HL-60 (cell line): ENCODE results near the gene ANAPC10.
"Not testable (repeated sequence)": the region's sequence is repeated elsewhere in the genome, so short reads cannot be mapped to it uniquely, and the experiment has no call there.

ENCODE experiments used
- DNase-seq, 2 experiments: peaks; one replicate each; pipeline ENCODE4 v3.0.0-alpha.2; 2010 to 2020; ENCODE audit warnings: low read depth in 1 of 2, low spot score in 1 of 2
- H3K27ac ChIP-seq: fragments of 250-450 bp; sonication (Bioruptor Pico); replicated peaks from 2 replicates; pipeline ENCODE4 v1.5.1; 2020; ENCODE audit warnings: mild to moderate bottlenecking, moderate library complexity
- H3K27me3 ChIP-seq: fragments of 250-450 bp; sonication (Bioruptor Pico); 2 replicates; pipeline ENCODE4 v1.5.1; 2021; ENCODE audit warnings: mild to moderate bottlenecking, moderate library complexity; ENCODE audit not compliant: insufficient read depth, poor library complexity, severe bottlenecking
- H3K4me3 ChIP-seq: replicated peaks from 2 replicates; pipeline ENCODE4 v1.5.1; 2011; ENCODE audit warnings: mild to moderate bottlenecking, control low read depth, low read length; ENCODE audit not compliant: insufficient read depth
- GABPA ChIP-seq: IDR thresholded peaks from 2 replicates; pipeline ENCODE4 v1.6.1; 2012; ENCODE audit warnings: low read depth
- POLR2AphosphoS5 ChIP-seq: IDR thresholded peaks from 2 replicates; pipeline ENCODE4 v1.6.1; 2012; ENCODE audit warnings: low read depth
- REST ChIP-seq: IDR thresholded peaks from 2 replicates; pipeline ENCODE4 v1.6.1; 2012; ENCODE audit warnings: low read depth; ENCODE audit not compliant: insufficient replicate concordance
- SPI1 ChIP-seq: IDR thresholded peaks from 2 replicates; pipeline ENCODE4 v1.6.1; 2012; ENCODE audit warnings: low read depth, mild to moderate bottlenecking, borderline replicate concordance
- long read RNA-seq: library from polyadenylated mRNA; unstranded; transcript quantifications from one replicate; pipeline ENCODE4 v2.0.0, GENCODE V29; 2020
- TF ChIP-seq, protein P1 (sequence below): IDR thresholded peaks from one replicate; pipeline ENCODE4 v1.5.1; 2011; ENCODE audit warnings: low read length, control low read depth, inconsistent platforms; ENCODE audit not compliant: insufficient read depth

Gene ANAPC10
- long read RNA-seq, transcript ANAPC10-201 (5 exons, 868 nt), result minor isoform, 14 of 83 reads
- long read RNA-seq, transcript ANAPC10-209 (5 exons, 1,025 nt), result major isoform, 23 of 83 reads
- long read RNA-seq, partial matches to known transcripts, result 6 of 83 reads
- long read RNA-seq, other reads (novel, unspliced or antisense), result 38 of 83 reads

GRCh38 chr4:145097821-145098674 is at the start of gene ANAPC10, which contains the start of gene ABCE1:
ANAPC10 (minus strand) TSS chr4:145098196; CDS start chr4:145096099, 2,097 bp downstream.
ABCE1 (plus strand) TSS chr4:145098311; CDS start chr4:145104413, 6,102 bp downstream.
- TF ChIP-seq SPI1, result peak; percentile 16; the same call in 1 of the 2 replicates
- TF ChIP-seq POLR2AphosphoS5, result peak; percentile 88
- TF ChIP-seq, protein P1, sequence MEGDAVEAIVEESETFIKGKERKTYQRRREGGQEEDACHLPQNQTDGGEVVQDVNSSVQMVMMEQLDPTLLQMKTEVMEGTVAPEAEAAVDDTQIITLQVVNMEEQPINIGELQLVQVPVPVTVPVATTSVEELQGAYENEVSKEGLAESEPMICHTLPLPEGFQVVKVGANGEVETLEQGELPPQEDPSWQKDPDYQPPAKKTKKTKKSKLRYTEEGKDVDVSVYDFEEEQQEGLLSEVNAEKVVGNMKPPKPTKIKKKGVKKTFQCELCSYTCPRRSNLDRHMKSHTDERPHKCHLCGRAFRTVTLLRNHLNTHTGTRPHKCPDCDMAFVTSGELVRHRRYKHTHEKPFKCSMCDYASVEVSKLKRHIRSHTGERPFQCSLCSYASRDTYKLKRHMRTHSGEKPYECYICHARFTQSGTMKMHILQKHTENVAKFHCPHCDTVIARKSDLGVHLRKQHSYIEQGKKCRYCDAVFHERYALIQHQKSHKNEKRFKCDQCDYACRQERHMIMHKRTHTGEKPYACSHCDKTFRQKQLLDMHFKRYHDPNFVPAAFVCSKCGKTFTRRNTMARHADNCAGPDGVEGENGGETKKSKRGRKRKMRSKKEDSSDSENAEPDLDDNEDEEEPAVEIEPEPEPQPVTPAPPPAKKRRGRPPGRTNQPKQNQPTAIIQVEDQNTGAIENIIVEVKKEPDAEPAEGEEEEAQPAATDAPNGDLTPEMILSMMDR, result no peak
- H3K27me3 ChIP-seq, result no peaks in the 10 kb centered on the region
- H3K27ac ChIP-seq, result peak within 1 kb of the TSS; percentile 91
- DNase-seq, result peak; percentile 97
- peak within 1 kb of the TSS; percentile 92 for H3K4me3 ChIP-seq

DNA sequence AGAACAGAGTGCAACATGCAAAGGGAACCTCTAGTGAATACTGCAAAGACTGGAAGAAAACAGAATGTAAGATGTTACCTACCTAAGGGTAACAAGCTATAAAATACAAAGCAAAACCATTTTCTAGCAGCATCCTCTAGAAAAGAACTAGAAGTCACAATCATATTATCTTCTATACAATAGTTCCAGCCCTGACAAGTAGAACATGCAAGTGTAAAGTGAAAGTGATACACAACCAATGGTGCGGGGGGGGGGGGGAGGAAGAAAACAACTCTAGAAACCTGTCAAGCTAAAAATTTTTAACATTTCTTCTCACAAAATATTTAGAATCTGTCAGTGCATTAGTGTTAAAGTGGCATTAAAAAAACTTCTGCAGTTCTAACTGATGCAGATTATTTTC is 38.2 kb upstream of the ANAPC10 start:
- DNase-seq, H3K4me3 ChIP-seq, H3K27ac ChIP-seq, H3K27me3 ChIP-seq: not testable (repeated sequence)

- no peak for TF ChIP-seq SPI1
- TF ChIP-seq REST, result no peak
- TF ChIP-seq, protein P1, result no peak
- no peak for TF ChIP-seq GABPA
- peak; percentile 39; the same call in 1 of the 2 replicates for TF ChIP-seq POLR2AphosphoS5
- H3K27me3 ChIP-seq, result no peaks in the 10 kb centered on the region
- DNase-seq, result peak in 1 of 2 experiments; percentile 14
- H3K27ac ChIP-seq, result peak overlapping the region; percentile 5
- H3K4me3 ChIP-seq, result no peak overlapping the region
Observed at GRCh38 chr4:145132511-145133098, 34.6 kb upstream of the ANAPC10 start.

DNA sequence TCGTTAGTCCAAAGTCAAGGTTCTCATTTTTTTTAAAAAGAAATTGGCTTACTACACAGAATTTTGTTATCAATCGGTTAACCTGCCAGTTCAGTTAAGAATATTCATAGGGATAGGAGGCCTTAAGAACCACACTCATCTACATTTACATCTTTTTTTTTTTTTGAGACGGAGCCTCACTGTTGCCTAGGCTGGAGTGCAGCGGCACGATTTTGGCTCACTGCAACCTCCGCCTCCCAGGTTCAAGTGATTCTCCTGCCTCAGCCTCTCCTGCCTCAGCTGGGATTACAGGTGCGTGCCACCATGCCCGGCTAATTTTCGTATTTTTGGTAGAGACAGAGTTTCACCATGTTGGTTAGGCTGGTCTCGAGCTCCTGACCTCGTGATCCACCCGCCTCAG is 33.9 kb upstream of the ANAPC10 start:
- no peak overlapping the region for H3K4me3 ChIP-seq
- no peaks in the 10 kb centered on the region for H3K27me3 ChIP-seq
- no peak for DNase-seq
- TF ChIP-seq REST, result no peak
- TF ChIP-seq, protein P1, result no peak
- no peak for TF ChIP-seq SPI1
- peak; percentile 24; the same call in 1 of the 2 replicates for TF ChIP-seq POLR2AphosphoS5
- no peak for TF ChIP-seq GABPA
- no peak overlapping the region; the same call in 1 of the 2 replicates for H3K27ac ChIP-seq
